IPS-18c (cell line): Measurements from ENCODE around the gene TPH2.

Experiments used
- H3K4me3 ChIP-seq: 2 replicates; pipeline ENCODE4 v1.7.0; 2013; ENCODE audit warnings: low read depth, mild to moderate bottlenecking, low read length, moderate library complexity; ENCODE audit not compliant: insufficient read depth
- H3K9me3 ChIP-seq: one replicate; pipeline ENCODE4 v1.6.1; 2013; ENCODE audit warnings: mild to moderate bottlenecking, low read length, moderate library complexity; ENCODE audit not compliant: control insufficient read depth, insufficient read depth

Gene TPH2

DNA sequence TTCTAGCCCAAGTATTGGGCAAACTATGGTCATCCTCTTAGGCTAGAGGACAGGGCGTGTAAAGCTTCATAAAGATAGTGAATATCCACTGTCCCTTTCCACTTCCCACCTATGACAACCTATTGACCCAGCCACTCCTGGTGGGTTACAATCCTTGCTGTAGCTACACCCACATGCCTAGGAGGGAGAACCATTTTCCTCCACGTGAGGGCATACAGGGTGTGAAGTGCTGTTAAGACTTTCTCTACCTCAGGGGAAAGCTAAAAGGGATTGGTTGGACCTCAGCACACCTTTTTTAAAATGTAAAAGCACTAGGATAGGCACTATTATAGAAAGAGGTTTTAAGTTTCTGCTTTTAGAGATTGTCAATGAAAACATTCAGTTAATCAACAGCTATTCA is 124.4 kb downstream of the TPH2 start:
- no peaks in the 10 kb centered on the region for H3K9me3 ChIP-seq
- no peak overlapping the region for H3K4me3 ChIP-seq

DNA sequence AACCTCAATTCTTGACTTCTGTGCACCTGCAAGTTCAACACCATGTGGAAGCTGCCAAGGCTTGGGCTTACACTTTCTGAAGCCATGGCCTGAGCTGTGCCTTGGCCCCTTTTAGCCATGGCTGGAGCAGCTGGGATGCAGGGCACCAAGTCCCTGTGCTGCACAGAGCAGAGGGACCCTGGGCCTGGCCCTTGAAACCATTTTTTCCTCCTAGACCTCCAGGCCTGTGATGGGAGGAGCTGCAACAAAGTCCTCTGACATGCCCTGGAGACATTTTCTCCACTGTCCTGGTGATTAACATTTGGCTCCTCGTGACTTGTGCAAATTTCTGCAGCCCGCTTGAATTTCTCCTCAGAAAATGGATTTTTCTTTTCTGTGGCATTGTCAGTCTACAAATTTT is 132.4 kb downstream of the TPH2 start:
- Histone ChIP-seq H3K9me3 (no peaks in the 10 kb centered on the region), H3K4me3 (no peak overlapping the region)

DNA sequence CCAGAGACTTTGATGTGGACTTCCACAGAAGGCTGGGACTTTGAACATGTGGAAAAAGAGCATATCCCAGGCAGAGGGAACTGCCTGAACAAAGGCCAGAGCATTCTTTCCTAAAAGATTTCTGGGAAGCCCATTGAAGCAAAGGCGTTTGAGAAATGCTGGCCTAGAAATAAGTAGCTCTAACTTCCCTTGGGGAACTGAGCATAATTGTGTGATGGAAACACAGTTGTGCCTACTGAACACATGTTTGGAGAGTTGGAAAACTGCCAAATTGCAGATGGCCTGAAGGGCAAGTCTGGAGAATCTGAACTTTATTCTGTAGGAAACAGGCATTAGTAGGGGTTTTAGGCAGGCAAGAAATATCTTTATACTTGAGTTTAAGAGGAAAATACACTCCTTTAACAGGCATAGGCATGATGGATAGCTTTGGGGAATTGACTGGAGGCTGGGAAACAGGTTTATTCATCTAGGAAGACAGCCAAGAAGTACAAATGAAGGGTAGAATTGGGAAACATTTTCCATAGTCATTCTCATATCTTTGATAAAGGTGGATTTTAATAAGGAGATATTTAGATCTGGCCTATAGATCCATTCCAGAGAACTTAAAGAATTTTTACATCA is 134.1 kb downstream of the TPH2 start:
- Histone ChIP-seq H3K4me3 (no peak overlapping the region), H3K9me3 (no peaks in the 10 kb centered on the region)

DNA sequence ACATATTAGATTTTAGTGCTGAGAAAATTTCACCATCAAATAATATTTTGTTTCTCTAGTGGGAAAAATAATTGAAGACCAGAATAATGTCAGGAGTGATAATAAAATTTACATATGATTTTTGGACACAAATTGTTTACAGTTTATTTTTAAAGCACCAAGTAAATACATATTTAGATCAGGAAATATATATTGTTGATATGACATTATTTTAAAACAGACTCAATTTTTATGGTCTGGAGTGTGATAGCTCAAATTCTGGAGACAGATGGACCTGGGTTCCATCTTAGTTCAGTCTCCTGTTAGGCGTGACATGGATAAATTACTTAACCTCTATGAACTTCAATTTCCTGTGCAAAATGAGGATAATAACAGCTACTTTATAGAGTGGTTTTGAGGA is 135.4 kb downstream of the TPH2 start:
- H3K9me3 ChIP-seq, result no peaks in the 10 kb centered on the region
- H3K4me3 ChIP-seq, result no peak overlapping the region

DNA sequence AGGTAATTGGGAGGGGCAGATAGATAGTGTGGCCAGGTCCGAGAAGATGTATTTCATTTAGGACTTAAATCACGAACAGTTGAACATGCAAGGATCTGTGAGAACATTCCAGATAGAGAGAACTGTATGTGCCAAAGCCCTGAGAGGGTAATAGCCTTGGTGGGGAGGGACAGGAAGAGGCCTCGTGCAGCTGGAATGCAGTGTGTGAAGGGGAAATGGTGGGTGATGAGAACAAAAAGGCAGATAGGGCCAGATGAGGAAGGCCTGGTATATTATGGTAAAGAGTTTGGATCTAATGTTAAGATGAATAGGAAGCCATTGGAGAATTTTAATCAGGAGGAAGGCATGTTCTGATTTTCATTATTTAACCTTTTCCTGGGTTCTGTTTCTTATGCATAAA is 136.3 kb downstream of the TPH2 start:
- H3K9me3 ChIP-seq, result no peaks in the 10 kb centered on the region
- no peak overlapping the region for H3K4me3 ChIP-seq

DNA sequence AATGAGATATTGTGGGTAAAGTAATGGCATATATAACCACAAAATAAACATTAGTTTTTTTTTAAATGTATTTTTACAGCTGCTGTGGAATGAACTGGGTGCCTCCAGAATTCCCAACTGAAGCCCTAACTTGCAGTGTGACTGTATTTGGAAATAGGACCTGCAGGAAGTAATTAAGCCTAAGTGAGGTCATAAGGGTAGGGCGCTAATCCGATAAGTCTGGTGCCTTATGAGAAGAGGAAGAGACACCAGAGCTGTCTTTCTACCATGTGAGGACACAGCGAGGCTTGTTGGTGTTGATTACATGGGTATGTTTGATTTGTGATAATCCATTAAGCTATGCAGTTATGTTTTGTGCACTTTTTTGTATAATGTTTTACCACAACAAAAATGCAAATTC is 136.8 kb downstream of the TPH2 start:
- H3K4me3 ChIP-seq, result no peak overlapping the region
- no peaks in the 10 kb centered on the region for H3K9me3 ChIP-seq

DNA sequence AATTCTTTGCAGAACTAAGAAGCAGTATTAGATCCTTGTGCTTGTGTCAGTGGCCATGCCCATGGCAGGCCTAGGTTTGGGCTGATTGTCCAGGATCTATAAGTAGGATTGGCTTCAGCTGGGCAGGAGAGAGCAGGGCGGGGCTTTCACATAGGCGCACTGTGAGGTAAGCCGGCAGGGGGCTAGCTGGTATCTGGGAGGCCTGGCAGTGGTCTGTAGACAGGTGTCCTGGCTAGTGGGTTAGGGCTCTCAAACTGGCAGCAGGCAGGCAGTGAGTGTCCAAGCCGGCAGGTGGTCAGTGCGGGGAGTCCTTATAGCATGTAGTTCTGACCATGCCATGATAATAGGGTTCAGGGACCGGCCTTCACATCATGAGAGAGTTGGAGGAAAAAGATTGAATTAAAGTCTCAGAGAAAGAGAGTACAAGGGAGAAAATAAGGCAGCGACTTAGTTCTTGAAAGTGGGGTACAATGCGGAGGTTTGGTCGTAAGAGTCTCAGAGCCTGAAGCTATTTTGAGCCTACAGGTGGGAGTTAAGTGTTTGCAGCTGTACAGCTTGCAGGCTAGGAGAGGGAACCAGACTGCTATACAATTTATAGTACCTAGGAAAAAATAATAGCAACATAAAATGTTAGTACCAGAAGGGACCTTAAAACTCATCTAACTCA is 137.4 kb downstream of the TPH2 start:
- no peak overlapping the region for H3K4me3 ChIP-seq
- no peaks in the 10 kb centered on the region for H3K9me3 ChIP-seq

DNA sequence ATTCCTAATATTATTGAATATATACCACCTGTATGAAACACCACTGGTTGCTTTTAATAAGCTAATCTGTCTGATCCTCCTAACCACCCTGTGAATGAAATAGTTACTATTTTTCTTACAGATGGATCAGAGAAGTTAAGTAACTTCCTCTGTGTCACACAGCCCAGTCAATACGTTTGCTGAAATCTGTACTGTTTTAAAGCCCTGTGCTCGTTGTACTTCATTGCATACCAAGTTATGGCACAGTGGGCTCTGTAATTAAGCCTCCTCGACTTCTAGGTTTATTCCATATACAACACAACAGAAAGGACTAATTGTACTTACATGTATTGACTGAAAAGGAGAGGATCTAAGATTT is 137.9 kb downstream of the TPH2 start:
- H3K4me3 ChIP-seq, result no peak overlapping the region
- no peaks in the 10 kb centered on the region for H3K9me3 ChIP-seq

DNA sequence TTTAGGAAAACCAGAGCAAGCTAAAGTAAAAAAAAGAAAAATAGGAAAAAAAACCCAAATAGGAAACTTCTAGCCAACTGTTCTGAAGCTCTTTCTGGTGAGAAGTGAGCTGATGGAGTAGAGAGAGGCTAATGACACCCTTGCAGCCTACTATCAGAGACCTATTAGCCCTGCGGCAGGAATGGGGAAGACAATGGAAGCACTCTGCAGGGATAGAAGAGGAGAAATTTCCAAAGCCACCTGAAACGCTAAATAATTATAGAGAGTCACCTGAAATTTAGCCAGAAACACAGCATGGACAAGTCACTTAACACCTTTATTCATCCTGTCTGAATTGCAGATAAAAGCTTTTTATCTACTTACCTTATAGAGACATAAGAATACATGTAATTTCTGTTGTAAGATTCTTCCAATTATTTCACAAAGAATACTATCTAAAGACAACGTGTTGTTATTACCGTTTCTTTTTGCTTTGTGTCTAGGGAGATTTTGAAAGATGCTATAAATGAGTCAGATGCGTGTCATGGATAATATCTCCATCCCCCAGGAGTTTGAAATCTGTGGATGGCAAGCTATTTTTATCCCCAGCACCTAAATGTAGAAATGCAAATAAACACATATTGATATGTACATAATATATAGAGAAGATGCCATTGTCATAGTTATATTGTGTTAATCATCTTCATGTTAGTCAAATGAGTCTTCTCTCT is 138.6 kb downstream of the TPH2 start:
- no peak overlapping the region for H3K4me3 ChIP-seq
- no peaks in the 10 kb centered on the region for H3K9me3 ChIP-seq

DNA sequence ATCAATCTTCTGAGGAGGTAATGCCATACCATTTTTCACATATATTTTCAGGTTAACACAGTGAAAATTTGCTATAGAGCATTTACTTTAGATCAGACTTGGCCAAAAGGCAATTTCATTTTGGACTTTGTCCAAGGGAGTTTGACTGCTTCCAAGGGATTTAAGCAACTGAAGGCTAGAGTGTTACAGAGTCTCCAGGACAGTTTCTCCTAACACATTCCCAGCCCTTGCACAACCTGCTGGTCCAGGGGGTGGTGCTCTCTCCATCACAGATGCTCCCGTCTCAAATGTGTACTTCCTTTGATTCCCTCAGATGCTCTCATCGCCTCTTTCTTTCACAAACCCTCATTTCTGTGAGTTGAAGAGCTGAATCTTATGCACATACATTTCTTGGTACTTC is 143.1 kb downstream of the TPH2 start:
- H3K9me3 ChIP-seq, result no peaks in the 10 kb centered on the region
- H3K4me3 ChIP-seq, result no peak overlapping the region
